HEK293 (cell line): ENCODE measurements around the gene KCNA5.

Experiments
- CTCF ChIA-PET: fragments of 350-600 bp; formaldehyde crosslinking; extraction: SDS; loops from one replicate; lab custom pipeline; 2021; ENCODE audit warnings: antibody characterized with exemption; lab: Yijun Ruan, JAX
- POLR2A ChIA-PET: fragments of 300-600 bp; formaldehyde crosslinking; extraction: SDS; loops from one replicate; lab custom pipeline; 2020; ENCODE audit warnings: antibody characterized with exemption, inconsistent platforms; lab: Yijun Ruan, JAX
- H3K27ac ChIP-seq: fragments of 200-500 bp; sonication (Bioruptor generic); 2 replicates; pipeline ENCODE4 v1.5.1; 2014; ENCODE audit warnings: low read depth, low read length, control low read depth, inconsistent platforms; ENCODE audit errors: extremely low read depth
- H3K36me3 ChIP-seq, 2 experiments: fragments of 200-500 bp in 1 of 2; sonication (Bioruptor generic) in 1 of 2; 1 replicate in 1 of 2; 2 replicates in 1 of 2; pipeline ENCODE4 v1.5.1; 2014 to 2017; ENCODE audit warnings: inconsistent platforms in 2 of 2, low read length in 2 of 2; ENCODE audit not compliant: control insufficient read depth in 2 of 2, insufficient read depth in 1 of 2
- H3K4me1 ChIP-seq: fragments of 200-500 bp; sonication (Bioruptor generic); 2 replicates; pipeline ENCODE4 v1.5.1; 2014; ENCODE audit warnings: mild to moderate bottlenecking, low read length, inconsistent platforms; ENCODE audit not compliant: control insufficient read depth, insufficient read depth
- H3K4me3 ChIP-seq: 2 replicates; pipeline ENCODE4 v1.5.1; 2011; ENCODE audit warnings: low read depth, mild to moderate bottlenecking, control low read depth, low read length, moderate library complexity
- H3K9me3 ChIP-seq: fragments of 200-500 bp; sonication (Bioruptor generic); 2 replicates; pipeline ENCODE4 v1.5.1; 2014; ENCODE audit warnings: low read depth, low read length, inconsistent platforms; ENCODE audit not compliant: control insufficient read depth, insufficient read depth
- BCL11A ChIP-seq: fragments of 450-650 bp; formaldehyde crosslinking; IDR thresholded peaks from 2 replicates; pipeline ENCODE4 v1.5.1; 2016; ENCODE audit warnings: low read depth, missing biosample characterization, missing genetic modification characterization
- EGR2 ChIP-seq: fragments of 450-650 bp; formaldehyde crosslinking; IDR thresholded peaks from 2 replicates; pipeline ENCODE4 v1.5.1; 2016; ENCODE audit warnings: low read depth, missing biosample characterization, missing genetic modification characterization
- GLIS1 ChIP-seq: fragments of 450-650 bp; formaldehyde crosslinking; IDR thresholded peaks from 2 replicates; pipeline ENCODE4 v1.5.1; 2016; ENCODE audit warnings: missing biosample characterization, missing genetic modification characterization
- WT1 ChIP-seq: fragments of 450-650 bp; formaldehyde crosslinking; IDR thresholded peaks from 2 replicates; pipeline ENCODE4 v1.5.1; 2016; ENCODE audit warnings: missing biosample characterization, missing genetic modification characterization
- ZBTB20 ChIP-seq: fragments of 450-650 bp; formaldehyde crosslinking; IDR thresholded peaks from 2 replicates; pipeline ENCODE4 v1.5.1; 2016; ENCODE audit warnings: missing biosample characterization, missing genetic modification characterization
- ZBTB21 ChIP-seq: fragments of 450-650 bp; formaldehyde crosslinking; IDR thresholded peaks from 2 replicates; pipeline ENCODE4 v1.5.1; 2017; ENCODE audit warnings: missing biosample characterization, missing genetic modification characterization
- ZBTB44 ChIP-seq: fragments of 450-650 bp; IDR thresholded peaks from 2 replicates; pipeline ENCODE4 v1.5.1; 2018; ENCODE audit warnings: missing biosample characterization, mild to moderate bottlenecking, missing genetic modification characterization
- ZIC2 ChIP-seq: fragments of 450-650 bp; formaldehyde crosslinking; IDR thresholded peaks from 2 replicates; pipeline ENCODE4 v1.5.1; 2016; ENCODE audit warnings: missing biosample characterization, missing genetic modification characterization
- ZNF112 ChIP-seq: fragments of 450-650 bp; formaldehyde crosslinking; IDR thresholded peaks from 2 replicates; pipeline ENCODE4 v1.5.0; 2017; ENCODE audit warnings: missing biosample characterization, missing genetic modification characterization
- ZNF140 ChIP-seq: fragments of 450-650 bp; formaldehyde crosslinking; IDR thresholded peaks from 2 replicates; pipeline ENCODE4 v1.5.1; 2016; ENCODE audit warnings: missing biosample characterization, missing genetic modification characterization
- ZNF155 ChIP-seq: fragments of 450-650 bp; formaldehyde crosslinking; IDR thresholded peaks from 2 replicates; pipeline ENCODE4 v1.5.1; 2016; ENCODE audit warnings: missing biosample characterization, missing genetic modification characterization
- ZNF169 ChIP-seq: fragments of 450-650 bp; formaldehyde crosslinking; IDR thresholded peaks from 2 replicates; pipeline ENCODE4 v1.5.1; 2016; ENCODE audit warnings: missing biosample characterization, missing genetic modification characterization
- ZNF2 ChIP-seq: fragments of 450-650 bp; formaldehyde crosslinking; IDR thresholded peaks from 2 replicates; pipeline ENCODE4 v1.5.1; 2016; ENCODE audit warnings: missing biosample characterization, missing genetic modification characterization
- ZNF221 ChIP-seq: fragments of 450-650 bp; formaldehyde crosslinking; IDR thresholded peaks from 2 replicates; pipeline ENCODE4 v1.5.1; 2017; ENCODE audit warnings: missing biosample characterization, missing genetic modification characterization, borderline replicate concordance
- ZNF23 ChIP-seq: fragments of 450-650 bp; formaldehyde crosslinking; IDR thresholded peaks from 2 replicates; pipeline ENCODE4 v1.5.1; 2016; ENCODE audit warnings: missing biosample characterization, missing genetic modification characterization, borderline replicate concordance
- ZNF391 ChIP-seq: fragments of 450-650 bp; formaldehyde crosslinking; IDR thresholded peaks from 2 replicates; pipeline ENCODE4 v1.5.1; 2016; ENCODE audit warnings: low read depth, missing biosample characterization, missing genetic modification characterization, borderline replicate concordance
- ZNF473 ChIP-seq: fragments of 450-650 bp; formaldehyde crosslinking; IDR thresholded peaks from 2 replicates; pipeline ENCODE4 v1.5.1; 2017; ENCODE audit warnings: missing biosample characterization, missing genetic modification characterization
- ZNF48 ChIP-seq: fragments of 450-650 bp; formaldehyde crosslinking; IDR thresholded peaks from 2 replicates; pipeline ENCODE4 v1.5.1; 2016; ENCODE audit warnings: missing biosample characterization, missing genetic modification characterization
- ZNF521 ChIP-seq: fragments of 450-650 bp; formaldehyde crosslinking; IDR thresholded peaks from 2 replicates; pipeline ENCODE4 v1.5.1; 2017; ENCODE audit warnings: missing biosample characterization, mild to moderate bottlenecking, missing genetic modification characterization
- ZNF544 ChIP-seq: fragments of 450-650 bp; formaldehyde crosslinking; IDR thresholded peaks from 2 replicates; pipeline ENCODE4 v1.5.0; 2017; ENCODE audit warnings: missing biosample characterization, missing genetic modification characterization
- ZNF561 ChIP-seq: fragments of 450-650 bp; IDR thresholded peaks from 2 replicates; pipeline ENCODE4 v1.5.1; 2018; ENCODE audit warnings: missing biosample characterization, missing genetic modification characterization, borderline replicate concordance
- ZNF585B ChIP-seq: fragments of 450-650 bp; formaldehyde crosslinking; IDR thresholded peaks from 2 replicates; pipeline ENCODE4 v1.5.1; 2016; ENCODE audit warnings: missing biosample characterization, missing genetic modification characterization
- ZNF670 ChIP-seq: fragments of 450-650 bp; formaldehyde crosslinking; IDR thresholded peaks from 2 replicates; pipeline ENCODE4 v1.5.1; 2016; ENCODE audit warnings: missing biosample characterization, missing genetic modification characterization, low read depth
- ZNF701 ChIP-seq: fragments of 450-650 bp; formaldehyde crosslinking; IDR thresholded peaks from 2 replicates; pipeline ENCODE4 v1.5.1; 2016; ENCODE audit warnings: missing biosample characterization, missing genetic modification characterization
- ZNF704 ChIP-seq: fragments of 450-650 bp; formaldehyde crosslinking; IDR thresholded peaks from 2 replicates; pipeline ENCODE4 v1.5.1; 2016; ENCODE audit warnings: missing biosample characterization, missing genetic modification characterization
- ZNF76 ChIP-seq: fragments of 450-650 bp; formaldehyde crosslinking; IDR thresholded peaks from 2 replicates; pipeline ENCODE4; 2016; ENCODE audit warnings: low read depth, missing biosample characterization, missing genetic modification characterization, borderline replicate concordance
- ZSCAN23 ChIP-seq: fragments of 450-650 bp; formaldehyde crosslinking; IDR thresholded peaks from 2 replicates; pipeline ENCODE4 v1.5.1; 2016; ENCODE audit warnings: missing biosample characterization, missing genetic modification characterization
- TF ChIP-seq, protein P1 (sequence below): fragments of 450-650 bp; formaldehyde crosslinking; IDR thresholded peaks from 2 replicates; pipeline ENCODE4 v1.5.1; 2017; ENCODE audit warnings: missing biosample characterization, missing genetic modification characterization

KCNA5 gene

DNA sequence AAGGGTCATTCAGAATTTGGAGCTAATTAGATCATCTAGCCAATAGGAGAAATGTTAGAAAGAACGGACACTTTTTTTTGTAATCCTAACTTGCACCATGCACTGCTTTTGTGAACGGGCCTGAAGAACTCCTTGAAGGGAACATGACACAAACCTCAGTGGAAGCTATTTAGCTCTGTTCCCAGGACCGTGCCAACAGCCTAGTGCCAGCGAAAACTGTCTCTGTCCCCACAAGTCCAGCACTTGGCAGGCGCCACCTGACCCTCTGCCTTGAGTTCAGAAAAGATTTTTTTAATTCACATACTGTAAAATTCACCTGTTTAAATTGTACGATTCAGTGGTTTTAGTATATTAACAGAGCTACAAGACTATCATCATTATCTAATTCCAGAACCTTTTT is 31.3 kb upstream of the KCNA5 start (continued):
- TF ChIP-seq ZBTB44 (tag by site-specific recombination) (no peak), ZNF221 (tag by site-specific recombination) (no peak), ZBTB21 (tag by site-specific recombination) (no peak), WT1 (no peak), ZBTB20 (tag by site-specific recombination) (no peak), ZNF169 (tag by site-specific recombination) (no peak)

DNA sequence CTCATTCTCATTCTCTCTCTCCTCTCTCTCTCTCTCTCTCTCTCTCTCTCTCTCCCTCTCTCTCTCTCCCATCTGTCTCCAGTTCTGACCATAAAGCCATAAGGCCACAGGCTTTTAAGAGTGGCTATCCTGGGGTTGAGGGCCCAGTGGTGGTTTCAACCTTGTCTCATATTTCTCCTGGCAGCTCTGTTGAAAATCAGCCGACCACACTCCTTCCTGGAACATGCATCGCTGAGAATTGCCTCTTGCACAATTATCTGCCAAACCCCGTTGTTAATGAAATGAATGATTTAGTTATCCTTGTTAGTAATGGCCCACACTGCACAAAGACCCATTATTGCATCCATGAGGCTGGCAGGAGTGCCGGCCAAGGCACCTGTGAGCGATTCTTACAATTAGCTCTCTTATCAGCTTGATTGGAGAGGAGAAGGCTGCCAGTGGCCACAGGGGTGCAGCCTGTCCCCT is 30.4 kb upstream of the KCNA5 start:
- H3K9me3 ChIP-seq = no peaks in the 10 kb centered on the region
- CTCF ChIA-PET = interaction anchor here (0.8 to 3.3 kb wide), 4 partner anchors 9 to 255 kb away, joined by 3 to 19 read pairs (median 14); no protein-coding TSS in a partner anchor
- H3K4me1 ChIP-seq = no peaks in the 10 kb centered on the region
- no peak for TF ChIP-seq ZNF521 (tag by site-specific recombination)
- no peak for TF ChIP-seq ZNF76
- TF ChIP-seq ZNF670 (tag by site-specific recombination) = no peak
- TF ChIP-seq ZNF391 = no peak
- TF ChIP-seq GLIS1 (tag by site-specific recombination) = no peak
- TF ChIP-seq, all 188 proteins: peak for 0
- H3K36me3 ChIP-seq = no peaks in the 10 kb centered on the region
- H3K27ac ChIP-seq = no peak overlapping the region
- H3K4me3 ChIP-seq = no peak overlapping the region
- POLR2A ChIA-PET = no interaction called here

DNA sequence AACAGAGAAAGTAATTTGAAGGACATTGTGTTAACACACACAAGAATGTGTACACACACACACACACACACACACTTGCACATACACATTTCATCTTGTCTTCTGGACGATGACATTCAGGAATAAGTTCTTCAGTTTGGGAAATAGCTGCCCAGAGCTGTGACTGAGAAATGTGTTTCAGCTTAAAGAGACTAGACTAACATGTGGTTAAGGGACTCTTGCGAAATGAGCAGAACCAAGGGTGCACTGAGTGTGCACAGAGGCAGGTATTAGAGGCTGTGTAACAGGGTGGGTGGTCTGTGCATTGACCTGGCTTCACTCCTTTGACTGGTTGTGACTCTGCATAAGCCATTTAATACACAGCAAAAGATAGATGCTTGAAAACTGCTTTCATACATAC is 29.4 kb upstream of the KCNA5 start:
- H3K27ac ChIP-seq = no peak overlapping the region
- H3K4me1 ChIP-seq = no peaks in the 10 kb centered on the region
- H3K4me3 ChIP-seq = no peak overlapping the region
- no peaks in the 10 kb centered on the region for H3K36me3 ChIP-seq
- POLR2A ChIA-PET = no interaction called here
- H3K9me3 ChIP-seq = no peaks in the 10 kb centered on the region
- TF ChIP-seq ZNF169 (tag by site-specific recombination) (no peak), ZBTB21 (tag by site-specific recombination) (no peak), ZNF48 (tag by site-specific recombination) (no peak), ZNF544 (tag by site-specific recombination) (no peak), ZNF155 (no peak), ZNF112 (no peak), ZNF585B (tag by site-specific recombination) (no peak), ZNF473 (tag by site-specific recombination) (no peak), ZSCAN23 (no peak), ZIC2 (tag by site-specific recombination) (no peak), BCL11A (tag by site-specific recombination) (no peak), ZNF704 (no peak), ZNF701 (tag by site-specific recombination) (no peak), ZNF561 (tag by site-specific recombination) (no peak), ZNF140 (tag by site-specific recombination) (no peak), ZNF23 (tag by site-specific recombination) (no peak), ZNF2 (tag by site-specific recombination) (no peak), EGR2 (tag by site-specific recombination) (no peak)
- TF ChIP-seq, protein P1, sequence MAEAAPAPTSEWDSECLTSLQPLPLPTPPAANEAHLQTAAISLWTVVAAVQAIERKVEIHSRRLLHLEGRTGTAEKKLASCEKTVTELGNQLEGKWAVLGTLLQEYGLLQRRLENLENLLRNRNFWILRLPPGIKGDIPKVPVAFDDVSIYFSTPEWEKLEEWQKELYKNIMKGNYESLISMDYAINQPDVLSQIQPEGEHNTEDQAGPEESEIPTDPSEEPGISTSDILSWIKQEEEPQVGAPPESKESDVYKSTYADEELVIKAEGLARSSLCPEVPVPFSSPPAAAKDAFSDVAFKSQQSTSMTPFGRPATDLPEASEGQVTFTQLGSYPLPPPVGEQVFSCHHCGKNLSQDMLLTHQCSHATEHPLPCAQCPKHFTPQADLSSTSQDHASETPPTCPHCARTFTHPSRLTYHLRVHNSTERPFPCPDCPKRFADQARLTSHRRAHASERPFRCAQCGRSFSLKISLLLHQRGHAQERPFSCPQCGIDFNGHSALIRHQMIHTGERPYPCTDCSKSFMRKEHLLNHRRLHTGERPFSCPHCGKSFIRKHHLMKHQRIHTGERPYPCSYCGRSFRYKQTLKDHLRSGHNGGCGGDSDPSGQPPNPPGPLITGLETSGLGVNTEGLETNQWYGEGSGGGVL (tag by site-specific recombination) = no peak
- TF ChIP-seq, all 188 proteins: peak for 0
- CTCF ChIA-PET = interaction anchor here (2.2 to 3.0 kb wide), 2 partner anchors 8 to 159 kb away, joined by 10 to 19 read pairs; no protein-coding TSS in a partner anchor
